ENCODE results near the gene MRPS10. TPM values are rescaled to one million over a fixed set of nuclear protein-coding genes. Genes with fewer than 3 reads are reported as not detected.

MRPS10 gene
- total and polyA plus RNA-seq, 2 donors (not counting 1 experiment from before 2014, with no cell fraction given) = 10.5 to 26.4 TPM

DNA sequence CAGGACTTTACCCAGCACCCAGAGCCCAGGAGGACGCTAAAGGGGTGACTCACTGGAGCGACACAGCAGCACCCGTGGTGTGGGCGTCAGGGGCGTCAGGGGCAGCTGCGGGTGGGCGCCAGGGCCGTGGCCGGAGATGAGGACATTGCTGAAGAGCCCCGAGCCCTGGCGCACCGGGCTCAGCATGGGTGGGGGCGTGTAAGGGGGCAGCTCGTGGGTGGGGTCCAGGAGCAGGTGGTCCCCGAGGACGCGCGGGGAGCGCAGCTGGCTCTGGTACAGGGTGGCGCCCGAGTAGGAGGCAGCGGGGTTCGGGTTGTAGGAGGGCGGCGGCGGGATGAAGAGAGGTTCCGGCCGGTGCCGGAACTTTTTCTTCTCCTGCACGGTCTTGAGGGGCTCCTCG lies 41.6 kb upstream of the MRPS10 start:
- H3K9me3 Mint-ChIP-seq (ENCODE audit: insufficient read depth) = no peaks in the 10 kb centered on the region
- no peak for ATAC-seq (ENCODE audit: low read depth)

GRCh38 chr6:42257614-42258013 lies 40.0 kb upstream of the MRPS10 start:
- Mint-ChIP-seq H3K27ac (no peak overlapping the region), H3K9me3 (ENCODE audit: insufficient read depth) (no peaks in the 10 kb centered on the region), H3K4me1 (no peaks in the 10 kb centered on the region), H3K4me3 (no peak overlapping the region), H3K27me3 (no peaks in the 10 kb centered on the region)
- H3K36me3 ChIP-seq (replicated peaks in 1 of 2; ENCODE audit: control extremely low read depth in 1 of 2, control insufficient read depth in 1 of 2, extremely low read depth in 1 of 2, insufficient read depth in 2 of 2, low read length in 1 of 2) = no peaks in the 10 kb centered on the region
- TF ChIP-seq EZH2 (IDR thresholded peaks at IDR 0.05; ENCODE audit: borderline replicate concordance, insufficient read depth, low read depth, low read length, poor library complexity, severe bottlenecking) = no peak
- no peak for TF ChIP-seq CTCF (IDR thresholded peaks at IDR 0.05)
- WGBS (ENCODE audit: insufficient coverage) = 98% methylated on average over 3 of the region's 3 CpGs
- no peak overlapping the region for H3K4me3 ChIP-seq (ENCODE audit: control extremely low read depth in 1 of 5, extremely low read depth in 1 of 5, insufficient read depth in 1 of 5, low read depth in 2 of 5, low read length in 4 of 5)
- H3K27ac ChIP-seq (ENCODE audit: low read length in 2 of 2) = no peak overlapping the region
- no peaks in the 10 kb centered on the region for H3K9me3 ChIP-seq (ENCODE audit: control extremely low read depth in 1 of 3, control insufficient read depth in 2 of 3, insufficient read depth in 1 of 3, low read length in 2 of 3)
- CTCF ChIA-PET = interaction anchor here (1.2 kb wide), 1 partner anchor 342 kb away, joined by 3 read pairs; no protein-coding TSS in a partner anchor
- H3K9ac ChIP-seq (ENCODE audit: low read length) = no peak overlapping the region
- H4K20me1 ChIP-seq (ENCODE audit: control insufficient read depth, insufficient read depth, low read length, poor library complexity, severe bottlenecking) = no peaks in the 10 kb centered on the region
- H3K79me2 ChIP-seq (ENCODE audit: control insufficient read depth, insufficient read depth, low read length) = no peaks in the 10 kb centered on the region
- no peaks in the 10 kb centered on the region for H3K4me1 ChIP-seq (ENCODE audit: control insufficient read depth in 2 of 2, insufficient read depth in 2 of 2, low read length in 2 of 2)
- intact Hi-C loops (cut with micrococcal nuclease) = no loop called here
- no peaks in the 10 kb centered on the region for H3K27me3 ChIP-seq (replicated peaks in 1 of 4; ENCODE audit: control extremely low read depth in 1 of 4, control insufficient read depth in 3 of 4, insufficient read depth in 4 of 4, low read length in 3 of 4)
- POLR2A ChIA-PET = no interaction called here
- no peak overlapping the region for H2AFZ ChIP-seq (ENCODE audit: insufficient read depth, low read depth, low read length, poor library complexity, severe bottlenecking)
- ATAC-seq (ENCODE audit: low read depth) = no peak
- DNase-seq = no peak
- H3K4me2 ChIP-seq (replicated peaks; ENCODE audit: low read depth, low read length, poor library complexity, severe bottlenecking) = no peak overlapping the region

More for the DNA sequence above, 41.6 kb upstream of the MRPS10 start:
- H3K36me3 ChIP-seq (replicated peaks in 1 of 2; ENCODE audit: control extremely low read depth in 1 of 2, control insufficient read depth in 1 of 2, extremely low read depth in 1 of 2, insufficient read depth in 2 of 2, low read length in 1 of 2) = no peaks in the 10 kb centered on the region
- Mint-ChIP-seq H3K27ac (no peak overlapping the region), H3K4me3 (no peak overlapping the region), H3K27me3 (no peaks in the 10 kb centered on the region), H3K4me1 (no peaks in the 10 kb centered on the region)
- H3K27me3 ChIP-seq (replicated peaks in 1 of 4; ENCODE audit: control extremely low read depth in 1 of 4, control insufficient read depth in 3 of 4, insufficient read depth in 4 of 4, low read length in 3 of 4) = no peaks in the 10 kb centered on the region
- no peak overlapping the region for H3K4me3 ChIP-seq (ENCODE audit: control extremely low read depth in 1 of 5, extremely low read depth in 1 of 5, insufficient read depth in 1 of 5, low read depth in 2 of 5, low read length in 4 of 5)
- no peaks in the 10 kb centered on the region for H4K20me1 ChIP-seq (ENCODE audit: control insufficient read depth, insufficient read depth, low read length, poor library complexity, severe bottlenecking)
- H3K9ac ChIP-seq (ENCODE audit: low read length) = no peak overlapping the region
- CTCF ChIA-PET = interaction anchor here (0.8 to 5.5 kb wide), 2 partner anchors 273 to 288 kb away, joined by 4 to 54 read pairs; no protein-coding TSS in a partner anchor
- H3K4me1 ChIP-seq (ENCODE audit: control insufficient read depth in 2 of 2, insufficient read depth in 2 of 2, low read length in 2 of 2) = no peaks in the 10 kb centered on the region
- H3K9me3 ChIP-seq (ENCODE audit: control extremely low read depth in 1 of 3, control insufficient read depth in 2 of 3, insufficient read depth in 1 of 3, low read length in 2 of 3) = no peaks in the 10 kb centered on the region
- no peak overlapping the region for H2AFZ ChIP-seq (ENCODE audit: insufficient read depth, low read depth, low read length, poor library complexity, severe bottlenecking)
- H3K79me2 ChIP-seq (ENCODE audit: control insufficient read depth, insufficient read depth, low read length) = no peaks in the 10 kb centered on the region
- 98% methylated on average over 31 of the region's 31 CpGs for WGBS (ENCODE audit: insufficient coverage)
- no peak for DNase-seq
- H3K4me2 ChIP-seq (replicated peaks; ENCODE audit: low read depth, low read length, poor library complexity, severe bottlenecking) = no peak overlapping the region
- H3K27ac ChIP-seq (ENCODE audit: low read length in 2 of 2) = no peak overlapping the region
- POLR2A ChIA-PET = no interaction called here
- intact Hi-C loops (cut with micrococcal nuclease) = no loop called here
- TF ChIP-seq CTCF (IDR thresholded peaks at IDR 0.05) = no peak
- no peak for TF ChIP-seq EZH2 (IDR thresholded peaks at IDR 0.05; ENCODE audit: borderline replicate concordance, insufficient read depth, low read depth, low read length, poor library complexity, severe bottlenecking)
